CD4-positive, alpha-beta T cell treated with Interferon gamma for 1 hour (primary cell): ENCODE results near the gene BCAS4.

Source experiments
- DNase-seq: peaks from one replicate; pipeline ENCODE4 v3.0.0-alpha.2; 2020

Gene BCAS4

DNA sequence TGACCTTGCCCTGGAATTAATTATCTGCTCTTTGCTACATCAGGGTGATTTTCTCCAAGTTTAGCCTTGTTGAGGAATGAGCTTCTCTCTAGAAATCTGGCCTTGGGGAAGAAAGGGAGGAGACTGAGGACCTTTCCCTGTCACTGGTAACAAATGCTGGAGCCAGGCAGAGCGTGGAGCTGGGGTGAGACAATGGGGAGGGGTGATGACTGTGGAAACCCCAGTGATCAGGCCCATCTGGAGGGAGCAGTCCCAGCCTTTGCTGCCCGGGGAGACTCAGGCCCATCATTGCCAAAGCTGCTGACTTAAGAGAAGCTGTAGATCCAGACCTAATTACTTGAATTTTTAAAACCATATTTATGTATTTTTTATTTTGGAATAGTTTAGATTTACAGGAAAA, 31.3 kb downstream of the BCAS4 start:
- no peak for DNase-seq

GRCh38 chr20:50828363-50829136, 33.7 kb downstream of the BCAS4 start:
- DNase-seq: no peak

DNA sequence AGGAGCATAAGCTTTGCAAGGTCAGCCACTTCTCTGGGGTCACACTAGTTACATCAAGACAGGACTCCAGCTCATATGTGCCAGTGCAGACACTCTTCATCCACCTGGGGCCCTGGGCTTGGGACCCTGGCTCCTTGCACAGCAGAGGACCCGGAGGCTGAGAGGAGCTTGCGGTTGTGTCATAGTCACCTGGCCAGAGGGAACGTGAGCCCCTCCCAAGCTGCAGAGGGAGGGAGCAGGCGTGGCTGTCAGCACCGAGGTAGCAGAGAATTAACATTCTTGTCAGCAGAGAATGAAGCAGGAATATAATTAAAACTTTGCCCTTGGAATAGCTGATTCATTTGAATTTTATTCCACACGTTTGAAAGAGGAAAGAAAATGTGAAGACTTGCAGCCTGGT, 36.8 kb downstream of the BCAS4 start:
- DNase-seq: no peak

DNA sequence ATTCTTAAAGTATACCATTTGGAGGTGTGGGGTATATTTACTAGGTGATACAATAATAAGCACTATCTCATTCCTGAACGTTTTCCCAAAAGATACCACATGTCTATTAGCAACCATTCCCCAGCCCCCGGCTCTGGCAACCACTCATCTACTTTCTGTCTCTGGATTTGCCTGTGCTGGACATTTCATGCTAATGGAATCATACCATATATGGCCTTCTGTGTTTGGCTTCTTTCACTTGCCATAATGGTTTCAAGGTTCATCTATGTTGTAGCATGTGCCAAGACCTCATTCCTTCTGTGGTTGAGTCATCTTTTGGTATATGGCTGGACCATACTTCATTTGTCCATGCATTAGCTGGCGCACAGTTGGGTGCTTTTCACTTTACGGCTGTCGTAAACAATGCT, 39.7 kb downstream of the BCAS4 start:
- DNase-seq: no peak

DNA sequence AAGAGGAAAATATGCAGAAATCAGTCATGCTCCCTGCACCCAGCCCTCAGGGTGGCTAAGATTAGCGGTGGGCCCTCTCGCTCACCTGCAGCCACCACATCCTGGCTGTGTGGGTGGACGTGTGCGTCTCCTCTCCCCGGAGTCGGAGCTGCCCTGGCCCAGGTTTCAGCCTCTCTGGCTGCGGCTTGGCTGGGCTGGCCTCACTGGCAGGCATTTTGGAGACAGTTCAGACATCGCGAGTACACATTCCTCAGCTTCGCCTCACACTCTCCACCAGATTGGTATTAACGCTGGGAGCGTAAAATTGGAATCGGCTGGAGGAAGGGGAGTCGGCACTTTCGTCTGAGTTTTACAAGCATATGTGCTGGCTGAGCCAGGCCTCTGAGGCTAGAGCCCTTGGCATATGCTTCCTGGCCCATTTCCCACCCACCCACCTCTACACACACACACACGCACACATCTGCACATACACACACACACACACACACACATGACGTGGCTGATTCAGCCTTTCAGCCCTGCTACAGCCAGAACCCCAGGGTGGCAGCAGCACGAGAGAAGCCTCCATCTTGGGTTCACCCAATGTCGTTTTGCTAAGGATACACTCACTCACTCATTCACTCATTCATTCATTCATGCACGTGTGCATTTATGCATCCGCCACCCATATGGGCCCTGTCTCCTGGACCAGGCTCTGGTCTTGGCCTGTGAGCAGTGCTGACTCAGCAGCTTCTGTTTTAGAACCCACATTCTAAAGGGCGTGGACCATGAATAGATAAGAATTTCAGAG, 42.9 kb downstream of the BCAS4 start:
- DNase-seq: no peak

DNA sequence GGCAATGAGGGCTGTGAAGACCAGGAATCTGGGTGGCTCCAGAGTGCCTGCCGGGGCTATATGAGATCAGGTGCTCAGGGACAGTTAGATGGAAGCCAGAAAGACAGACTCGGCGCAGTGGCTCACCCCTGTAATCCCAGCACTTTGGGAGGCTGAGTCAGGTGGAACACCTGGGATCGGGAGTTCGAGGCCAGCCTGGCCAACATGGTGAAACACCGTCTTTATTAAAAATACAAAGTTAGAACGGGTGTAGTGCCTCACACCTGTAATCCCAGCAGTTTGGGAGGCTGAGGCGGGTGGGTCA, 43.4 kb downstream of the BCAS4 start:
- DNase-seq: no peak

DNA sequence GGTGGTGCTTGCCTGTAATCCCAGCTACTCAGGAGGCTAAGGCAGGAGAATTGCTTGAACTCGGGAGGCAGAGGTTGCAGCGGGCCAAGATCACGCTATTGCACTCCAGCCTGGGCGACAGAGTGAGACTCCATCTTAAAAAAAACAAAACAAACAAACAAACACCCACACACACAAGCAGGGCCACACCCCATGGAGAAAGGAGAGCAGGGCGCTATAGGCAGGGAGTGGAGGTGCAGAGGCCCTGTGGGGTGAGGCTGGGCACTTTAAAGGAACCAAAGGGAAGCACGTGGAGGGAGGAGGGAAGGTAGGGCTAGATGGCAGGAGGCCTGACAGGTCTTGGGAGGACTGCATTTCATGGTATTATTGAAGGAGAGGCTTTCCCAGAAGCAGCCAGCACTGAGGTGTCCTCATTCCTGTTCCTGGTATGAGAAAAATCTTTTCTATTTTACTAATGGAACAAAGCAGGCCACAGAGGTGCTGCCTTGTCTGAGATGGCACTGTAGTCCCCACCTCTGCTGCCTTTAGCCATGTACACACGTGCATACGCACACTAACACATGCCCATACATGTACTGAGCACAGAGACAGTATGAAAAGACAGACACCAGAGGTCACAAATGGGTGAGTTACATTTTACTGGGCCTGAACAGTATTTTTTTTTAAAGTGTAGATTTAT, 44.0 kb downstream of the BCAS4 start:
- DNase-seq: no peak

- no peak for DNase-seq
Measured at GRCh38 chr20:50842821-50843220, 48.0 kb downstream of the BCAS4 start.

DNA sequence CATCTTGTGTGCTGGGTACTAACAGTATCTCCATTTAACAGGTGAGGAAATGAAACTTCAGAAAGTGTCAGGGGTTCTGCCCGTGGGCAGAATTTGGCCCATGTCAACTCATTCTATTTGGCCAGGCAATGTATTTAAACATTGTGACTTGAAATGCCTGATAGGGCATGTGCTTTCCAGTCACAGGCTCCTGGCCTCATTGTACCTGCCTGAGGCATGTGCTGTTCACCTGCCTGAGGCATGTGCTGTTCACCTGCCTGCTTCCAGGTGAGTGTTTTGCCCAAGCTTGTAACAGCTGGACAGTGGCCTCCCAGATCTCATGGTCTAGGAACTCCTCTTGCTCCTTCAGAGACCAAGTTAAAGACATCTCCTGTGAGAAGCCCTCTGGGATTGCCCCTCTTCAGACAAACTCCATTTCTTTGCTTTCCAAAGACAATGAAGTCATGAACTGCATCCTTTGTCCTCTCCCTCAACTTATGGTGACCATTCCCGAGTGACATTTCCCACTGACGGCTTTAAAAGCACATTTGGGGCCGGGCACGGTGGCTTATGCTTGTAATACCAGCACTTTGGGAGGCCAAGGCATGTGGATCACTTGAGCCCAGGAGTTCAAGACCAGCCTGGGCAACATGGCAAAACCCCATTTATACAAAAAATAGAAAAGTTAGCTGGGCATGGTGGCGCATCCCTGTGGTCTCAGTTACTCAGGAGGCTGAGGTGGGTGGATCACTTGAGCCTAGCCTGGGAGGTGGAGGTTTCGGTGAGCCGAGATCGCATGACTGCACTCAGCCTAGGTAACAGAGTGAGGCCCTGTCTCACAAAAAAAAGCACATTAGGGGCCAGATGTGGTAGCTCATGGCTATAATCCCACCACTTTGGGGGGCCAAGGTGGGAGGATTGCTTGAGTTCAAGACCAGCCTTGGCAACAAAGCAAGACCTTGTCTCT, 48.7 kb downstream of the BCAS4 start:
- DNase-seq: no peak

- DNase-seq: peak; percentile 3
Measured at GRCh38 chr20:50844430-50845100, 49.7 kb downstream of the BCAS4 start.

DNA sequence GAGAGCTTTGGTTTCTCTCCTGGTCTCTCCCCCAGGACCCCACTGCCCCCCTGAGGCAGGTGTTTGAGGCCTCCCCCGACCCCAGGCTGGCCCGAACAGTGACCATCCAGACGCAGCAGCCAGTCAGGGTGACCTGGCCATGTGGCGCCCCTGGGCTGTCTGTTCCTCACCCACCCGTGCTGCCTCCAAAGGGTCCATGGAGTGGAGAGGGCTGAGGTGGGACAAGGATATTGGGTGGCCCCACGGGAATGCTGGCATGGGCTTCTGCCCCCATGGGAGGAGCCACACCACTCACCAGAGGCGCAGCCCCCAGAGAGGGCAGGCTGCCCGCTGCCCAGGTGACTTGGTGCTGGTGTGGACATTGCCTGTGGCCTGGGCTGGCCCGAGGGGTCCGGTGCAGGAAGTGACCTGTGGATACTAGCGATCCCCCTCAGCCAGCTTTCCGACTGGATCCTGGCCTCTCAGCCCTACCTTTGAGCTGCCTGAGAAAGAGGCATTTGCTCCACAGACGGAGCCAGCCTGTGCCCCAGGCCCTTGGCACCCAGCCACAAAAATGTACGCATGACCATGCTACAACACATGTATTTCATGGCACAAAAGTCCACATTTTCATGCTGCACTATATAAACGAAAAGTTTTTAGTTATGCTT, 50.8 kb downstream of the BCAS4 start:
- no peak for DNase-seq

GRCh38 chr20:50848341-50848808, 53.5 kb downstream of the BCAS4 start:
- no peak for DNase-seq

DNA sequence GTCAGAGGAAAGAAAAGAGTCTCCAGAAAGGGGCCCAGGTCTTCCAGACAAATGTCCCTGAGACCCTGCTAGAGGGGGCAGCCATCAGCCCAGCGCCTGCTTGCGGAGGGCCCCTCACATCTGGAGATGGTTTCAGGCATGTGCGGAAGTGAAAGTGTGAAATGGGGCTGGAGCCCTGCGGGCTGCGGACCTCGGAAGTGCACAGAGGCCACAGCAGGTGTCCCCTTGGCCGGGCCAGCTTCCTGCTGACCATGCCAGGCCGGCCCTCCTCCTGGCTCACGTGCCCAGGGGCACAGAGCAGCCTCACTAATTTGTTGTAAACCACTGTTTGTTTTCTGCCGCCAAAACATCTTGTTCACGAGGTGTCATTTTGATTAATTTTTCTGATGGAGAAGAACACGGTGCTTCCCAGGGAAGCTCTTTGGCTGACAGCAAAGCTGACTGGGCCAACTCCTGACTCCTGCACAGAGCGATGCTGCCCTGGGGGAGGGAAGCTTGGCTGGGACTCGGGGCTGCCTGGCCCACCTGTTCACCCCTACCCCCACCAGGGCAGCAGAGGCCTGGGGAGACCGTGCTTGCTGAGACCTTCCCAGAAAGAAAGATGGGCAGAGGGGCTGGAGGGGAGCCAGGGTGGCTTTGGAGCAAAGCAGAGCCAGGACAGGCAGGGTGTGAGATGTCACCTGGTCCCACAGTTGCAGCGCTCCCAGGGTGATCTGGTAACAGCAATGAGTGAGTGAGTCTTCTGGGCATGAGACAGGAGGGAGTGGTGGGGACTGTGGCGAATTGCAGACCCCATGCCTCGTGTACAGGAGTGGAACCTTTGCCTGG, 54.2 kb downstream of the BCAS4 start:
- DNase-seq: no peak

DNA sequence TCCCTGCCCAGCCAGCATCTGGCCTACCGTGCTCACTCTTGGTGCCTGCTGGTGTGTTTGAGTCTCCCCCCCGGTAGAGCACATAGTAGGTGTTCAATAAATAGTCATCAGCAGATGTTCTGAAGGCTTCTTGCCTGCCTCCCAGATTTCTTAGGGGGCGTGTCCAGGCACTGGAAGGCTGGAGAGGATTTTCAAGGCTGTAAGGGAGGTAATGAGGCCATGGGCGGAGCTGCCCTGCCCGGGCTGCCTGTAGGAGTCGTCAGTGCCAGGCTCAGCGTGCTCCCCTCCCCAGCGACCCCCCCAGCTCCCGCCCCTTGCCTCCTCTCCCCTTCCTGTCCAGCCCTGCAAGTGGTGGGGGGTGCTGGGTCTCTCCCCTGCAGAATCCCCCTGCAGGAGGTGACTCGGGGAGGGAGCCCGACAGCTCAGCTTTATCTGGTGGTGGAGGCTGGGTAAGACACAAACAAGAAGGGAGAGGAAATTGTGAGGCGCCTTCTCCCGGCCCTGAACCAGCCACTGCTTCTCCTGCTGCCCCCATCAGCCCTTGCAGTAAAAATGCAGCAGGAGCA, 55.9 kb downstream of the BCAS4 start:
- DNase-seq: no peak

DNA sequence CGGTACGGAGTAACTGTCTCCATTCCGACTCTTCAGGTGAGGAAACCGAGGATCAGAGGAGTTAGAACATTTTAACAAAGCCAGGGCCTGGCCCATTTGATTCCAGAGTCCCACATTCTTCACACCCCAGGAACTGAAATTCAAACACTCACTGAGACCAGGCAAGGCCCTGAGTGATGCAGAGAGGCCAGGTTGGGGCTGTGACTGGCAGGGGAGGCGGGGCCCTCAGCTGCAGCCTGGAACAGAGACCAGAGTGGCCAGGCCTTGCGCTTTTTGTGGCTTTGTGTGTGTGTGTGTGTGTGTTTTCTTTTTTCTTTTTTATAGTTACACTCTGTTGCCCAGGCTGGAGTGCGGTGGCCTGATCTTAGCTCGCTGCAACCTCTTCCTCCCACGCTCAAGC, 57.2 kb downstream of the BCAS4 start:
- DNase-seq: no peak

DNA sequence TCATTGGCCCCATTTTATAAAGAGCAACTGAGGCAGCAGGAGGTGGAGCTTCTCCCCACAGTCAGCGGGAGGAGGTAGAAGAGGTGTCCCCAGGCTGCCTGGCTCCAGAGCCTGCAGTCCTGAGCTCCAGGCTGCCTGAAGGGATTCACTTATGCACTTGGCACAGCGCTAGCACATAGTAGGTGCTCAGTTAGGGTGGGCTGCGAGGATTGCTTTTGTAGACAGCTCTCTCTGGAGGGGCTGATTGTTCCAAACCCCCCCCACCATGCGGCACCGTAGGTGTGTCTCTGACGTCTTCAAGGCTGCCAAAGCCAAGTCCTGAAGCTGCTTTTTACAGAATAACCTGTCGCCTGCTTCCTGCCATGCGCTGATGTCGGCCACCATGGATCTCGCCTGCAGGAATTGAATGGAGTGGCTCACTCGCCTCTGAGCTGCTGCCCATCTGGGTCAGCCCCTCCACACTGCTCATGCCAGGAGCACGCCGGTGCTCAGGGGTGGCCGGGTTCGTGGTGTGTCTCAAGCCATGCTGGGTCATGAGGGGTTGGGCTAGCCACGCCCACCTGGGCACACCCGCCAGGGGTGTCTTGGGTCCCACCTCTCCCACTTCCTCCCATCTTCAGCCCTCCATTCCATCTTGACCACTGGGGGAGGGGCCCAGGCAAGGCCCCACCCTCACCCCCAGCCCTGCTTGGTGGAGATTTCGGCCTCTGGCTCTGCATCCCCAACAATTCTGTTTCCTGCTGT, 59.8 kb downstream of the BCAS4 start:
- DNase-seq: no peak

DNA sequence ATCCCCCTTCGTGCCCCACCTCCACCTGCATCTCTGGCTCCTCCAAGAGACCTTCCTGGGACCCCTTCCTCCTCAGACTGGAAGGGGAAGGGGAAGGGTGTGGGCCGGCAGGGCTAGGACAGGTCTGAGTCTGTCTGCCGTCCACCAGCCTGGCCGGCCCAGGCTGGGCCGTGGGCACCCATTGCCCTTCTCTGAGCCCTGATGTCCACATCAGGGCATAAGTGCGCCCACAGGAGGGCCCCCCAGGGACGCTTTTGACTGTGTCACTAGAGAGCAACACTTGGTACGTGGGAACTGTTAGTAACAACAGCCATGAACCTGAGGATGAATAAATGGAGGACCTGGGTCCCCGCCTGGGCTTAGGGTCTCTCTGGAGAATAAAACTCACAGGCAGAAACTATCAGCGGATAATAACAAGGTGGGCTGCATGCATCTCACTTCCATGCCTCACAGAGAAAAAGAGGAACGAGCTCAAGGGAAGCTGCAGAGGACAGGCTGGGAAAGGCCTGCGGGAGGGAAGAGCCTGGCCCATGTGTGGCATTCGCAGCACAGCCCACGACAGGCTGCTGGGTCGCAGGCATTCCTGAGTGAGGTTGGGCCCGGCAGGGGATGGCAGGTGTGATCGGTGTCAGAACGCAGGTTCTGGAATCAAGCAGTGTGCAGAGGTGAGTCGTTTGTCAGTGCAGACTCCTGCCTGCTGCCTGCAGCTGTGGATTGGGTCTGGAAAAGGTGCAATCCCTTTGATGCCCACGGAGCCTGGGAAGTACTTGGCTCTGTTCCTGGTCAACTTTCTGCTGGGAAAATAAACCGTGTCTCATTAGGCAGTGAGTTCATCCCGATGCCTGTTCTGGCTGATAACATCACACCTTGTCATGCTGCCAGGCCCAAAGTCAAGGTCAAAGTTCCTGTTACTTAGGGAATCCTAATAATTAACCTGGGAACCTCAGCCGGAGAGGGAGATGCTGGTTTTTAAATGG, 60.9 kb downstream of the BCAS4 start:
- no peak for DNase-seq

GRCh38 chr20:50856475-50857041, 61.7 kb downstream of the BCAS4 start:
- DNase-seq: no peak
